Loucy (cell line): ENCODE results near the gene DLL1.

Experiments
- H2AFZ ChIP-seq: fragments of 200-600 bp; sonication (generic); 2 replicates; pipeline ENCODE4 v1.6.0; 2016; ENCODE audit warnings: antibody characterized with exemption, mild to moderate bottlenecking, low read length, moderate library complexity
- H3F3A ChIP-seq: fragments of 200-600 bp; 2 replicates; pipeline ENCODE4 v1.6.0; 2016; ENCODE audit warnings: antibody characterized with exemption, low read depth, mild to moderate bottlenecking
- H3K27me3 ChIP-seq: fragments of 200-600 bp; sonication (generic); 2 replicates; pipeline ENCODE4 v1.6.1; 2014; ENCODE audit warnings: low read length, mild to moderate bottlenecking; ENCODE audit not compliant: insufficient read depth, poor library complexity, severe bottlenecking
- H3K36me3 ChIP-seq: fragments of 200-600 bp; sonication (generic); 2 replicates; pipeline ENCODE4 v1.6.1; 2016; ENCODE audit warnings: low read length; ENCODE audit not compliant: insufficient read depth
- H3K4me1 ChIP-seq: fragments of 200-600 bp; sonication (generic); 2 replicates; pipeline ENCODE4 v1.5.1; 2014; ENCODE audit warnings: low read length, mild to moderate bottlenecking; ENCODE audit not compliant: insufficient read depth, poor library complexity, severe bottlenecking
- H3K4me2 ChIP-seq: fragments of 200-600 bp; sonication (generic); 2 replicates; pipeline ENCODE4 v1.6.0; 2014; ENCODE audit warnings: antibody characterized with exemption, low read length, low read depth, mild to moderate bottlenecking; ENCODE audit not compliant: poor library complexity, severe bottlenecking
- H3K4me3 ChIP-seq: fragments of 200-600 bp; sonication (generic); 2 replicates; pipeline ENCODE4 v1.5.1; 2014; ENCODE audit warnings: low read length, mild to moderate bottlenecking, mixed read lengths; ENCODE audit not compliant: poor library complexity, severe bottlenecking
- H3K79me2 ChIP-seq: fragments of 200-600 bp; sonication (generic); 2 replicates; pipeline ENCODE4 v1.6.1; 2014; ENCODE audit warnings: low read length; ENCODE audit not compliant: insufficient read depth
- H3K9ac ChIP-seq: fragments of 200-600 bp; sonication (generic); 2 replicates; pipeline ENCODE4 v1.6.0; 2014; ENCODE audit warnings: mild to moderate bottlenecking, low read depth, low read length, moderate library complexity; ENCODE audit not compliant: poor library complexity, severe bottlenecking
- H3K9me2 ChIP-seq: fragments of 200-600 bp; sonication (generic); replicated peaks from 2 replicates; pipeline ENCODE4 v1.6.1; 2016; ENCODE audit warnings: low read depth, low read length, mixed read lengths
- H3K9me3 ChIP-seq: fragments of 200-600 bp; sonication (generic); 2 replicates; pipeline ENCODE4 v1.6.1; 2014; ENCODE audit warnings: mild to moderate bottlenecking, antibody characterized with exemption, low read length, low read depth; ENCODE audit not compliant: insufficient read depth
- H4K20me1 ChIP-seq: fragments of 200-600 bp; sonication (generic); 2 replicates; pipeline ENCODE4 v1.6.0; 2014; ENCODE audit warnings: antibody characterized with exemption, low read length, mild to moderate bottlenecking; ENCODE audit not compliant: insufficient read depth, poor library complexity, severe bottlenecking
- EZH2phosphoT487 ChIP-seq: fragments of 200-600 bp; IDR thresholded peaks from 2 replicates; pipeline ENCODE4 v1.6.1; 2018; ENCODE audit warnings: antibody characterized with exemption, mild to moderate bottlenecking, moderate library complexity, borderline replicate concordance
- TF ChIP-seq, protein P1 (sequence below): fragments of 200-600 bp; sonication (generic); conservative IDR thresholded peaks from 2 replicates; pipeline ENCODE4 v1.5.1; 2014; ENCODE audit warnings: mild to moderate bottlenecking, antibody characterized with exemption, low read length

Gene DLL1

DNA sequence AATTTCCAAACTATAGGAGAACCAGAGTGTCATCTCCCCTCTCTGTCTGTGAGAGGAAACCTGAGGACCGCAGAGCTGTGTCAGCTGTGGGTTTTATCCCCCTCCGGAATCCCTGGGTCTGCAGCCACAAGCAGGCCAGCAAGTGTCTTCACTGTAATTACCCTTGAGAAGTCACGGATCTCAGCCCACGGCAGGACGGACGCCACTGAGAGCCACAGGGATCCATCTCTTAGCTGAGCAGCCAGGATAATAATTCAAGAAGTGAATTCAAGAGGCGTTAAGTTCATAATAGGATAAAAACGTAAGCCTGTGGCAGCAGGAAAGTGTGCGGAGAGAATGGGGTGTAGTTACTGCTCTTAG is 37.0 kb downstream of the DLL1 start:
- H3K4me3 ChIP-seq = no peak overlapping the region
- no peaks in the 10 kb centered on the region for H3K4me1 ChIP-seq
- no peaks in the 10 kb centered on the region for H3K27me3 ChIP-seq
- H4K20me1 ChIP-seq = no peaks in the 10 kb centered on the region
- no peaks in the 10 kb centered on the region for H3K79me2 ChIP-seq
- H3K36me3 ChIP-seq = no peaks in the 10 kb centered on the region
- no peak overlapping the region for H3K4me2 ChIP-seq
- H3K9me3 ChIP-seq = no peaks in the 10 kb centered on the region
- TF ChIP-seq, protein P1, sequence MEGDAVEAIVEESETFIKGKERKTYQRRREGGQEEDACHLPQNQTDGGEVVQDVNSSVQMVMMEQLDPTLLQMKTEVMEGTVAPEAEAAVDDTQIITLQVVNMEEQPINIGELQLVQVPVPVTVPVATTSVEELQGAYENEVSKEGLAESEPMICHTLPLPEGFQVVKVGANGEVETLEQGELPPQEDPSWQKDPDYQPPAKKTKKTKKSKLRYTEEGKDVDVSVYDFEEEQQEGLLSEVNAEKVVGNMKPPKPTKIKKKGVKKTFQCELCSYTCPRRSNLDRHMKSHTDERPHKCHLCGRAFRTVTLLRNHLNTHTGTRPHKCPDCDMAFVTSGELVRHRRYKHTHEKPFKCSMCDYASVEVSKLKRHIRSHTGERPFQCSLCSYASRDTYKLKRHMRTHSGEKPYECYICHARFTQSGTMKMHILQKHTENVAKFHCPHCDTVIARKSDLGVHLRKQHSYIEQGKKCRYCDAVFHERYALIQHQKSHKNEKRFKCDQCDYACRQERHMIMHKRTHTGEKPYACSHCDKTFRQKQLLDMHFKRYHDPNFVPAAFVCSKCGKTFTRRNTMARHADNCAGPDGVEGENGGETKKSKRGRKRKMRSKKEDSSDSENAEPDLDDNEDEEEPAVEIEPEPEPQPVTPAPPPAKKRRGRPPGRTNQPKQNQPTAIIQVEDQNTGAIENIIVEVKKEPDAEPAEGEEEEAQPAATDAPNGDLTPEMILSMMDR = no peak
- no peak for TF ChIP-seq EZH2phosphoT487
- no peaks in the 10 kb centered on the region for H3F3A ChIP-seq
- no peak overlapping the region for H3K9ac ChIP-seq
- H2AFZ ChIP-seq = no peak overlapping the region
- no peaks in the 10 kb centered on the region for H3K9me2 ChIP-seq

DNA sequence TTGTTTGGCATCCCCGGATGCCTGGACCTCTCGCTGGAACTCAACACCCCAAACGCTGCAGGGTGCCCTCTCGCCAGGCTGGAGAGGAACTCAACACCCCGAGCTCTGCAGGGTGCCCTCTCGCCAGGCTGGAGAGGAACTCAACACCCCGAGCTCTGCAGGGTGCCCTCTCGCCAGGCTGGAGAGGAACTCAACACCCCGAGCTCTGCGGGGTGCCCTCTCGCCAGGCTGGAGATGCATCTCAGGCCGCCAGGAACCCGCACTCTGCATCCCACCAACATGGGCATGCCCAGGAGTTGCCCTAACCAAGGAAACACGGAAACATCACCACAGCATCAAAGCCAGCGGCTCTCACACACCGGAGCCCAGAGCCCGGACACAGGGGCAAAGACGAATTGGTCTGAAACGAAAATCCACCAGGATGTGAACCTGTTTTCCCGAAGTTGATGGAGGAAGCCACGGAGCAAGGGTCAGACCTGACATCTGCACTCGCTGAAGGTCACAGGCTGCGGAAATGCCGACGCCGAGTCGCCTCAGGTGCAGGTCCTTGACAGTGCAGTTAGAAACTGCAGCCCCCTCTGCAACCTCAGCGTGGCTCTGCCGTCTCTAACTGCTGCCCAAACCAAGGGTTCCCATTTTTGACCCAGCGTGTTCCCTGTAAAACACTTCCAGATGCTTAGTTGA is 37.5 kb downstream of the DLL1 start:
- Histone ChIP-seq H2AFZ (no peak overlapping the region), H3K4me2 (no peak overlapping the region), H3K4me1 (no peaks in the 10 kb centered on the region), H4K20me1 (no peaks in the 10 kb centered on the region), H3K4me3 (no peak overlapping the region), H3K9me3 (no peaks in the 10 kb centered on the region), H3K79me2 (no peaks in the 10 kb centered on the region), H3F3A (no peaks in the 10 kb centered on the region), H3K9me2 (no peaks in the 10 kb centered on the region), H3K9ac (no peak overlapping the region), H3K27me3 (no peaks in the 10 kb centered on the region), H3K36me3 (no peaks in the 10 kb centered on the region)
- TF ChIP-seq, protein P1 = no peak
- no peak for TF ChIP-seq EZH2phosphoT487

DNA sequence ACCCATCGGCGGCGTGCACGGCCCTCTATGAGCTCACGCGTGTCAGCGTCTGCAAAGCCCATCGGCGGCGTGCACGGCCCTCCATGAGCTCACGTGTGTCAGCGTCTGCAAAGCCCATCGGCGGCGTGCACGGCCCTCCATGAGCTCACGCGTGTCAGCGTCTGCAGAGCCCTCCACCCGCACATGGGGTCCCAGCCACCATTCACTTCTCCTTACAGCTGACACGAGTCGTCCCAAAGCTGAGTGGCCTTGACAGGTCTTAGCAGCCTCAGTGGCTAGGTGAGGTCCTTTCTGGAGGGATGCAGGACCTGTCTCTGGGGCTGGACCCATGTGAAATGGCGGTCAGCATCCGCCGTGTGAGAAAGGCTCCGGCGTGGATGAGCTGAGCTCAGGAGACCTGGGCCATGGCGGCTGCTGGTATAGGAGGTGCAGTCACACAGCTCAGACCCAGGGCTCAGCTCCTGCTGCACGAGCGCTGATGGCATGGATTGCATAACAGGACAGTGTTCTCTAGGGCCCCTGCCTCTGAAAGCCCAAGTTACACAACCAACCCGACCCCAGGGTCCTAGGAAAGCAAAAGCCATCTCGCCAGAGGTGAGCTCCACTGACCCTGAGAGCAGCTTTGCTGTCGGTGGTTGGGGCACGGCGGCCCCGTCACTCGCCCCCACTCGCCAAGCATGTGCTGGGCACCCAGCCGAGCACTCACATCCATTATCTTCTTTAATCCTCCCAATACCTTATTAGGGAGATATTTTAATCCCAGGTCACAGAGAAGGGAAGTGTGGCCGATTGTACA is 38.9 kb downstream of the DLL1 start:
- H3K9ac ChIP-seq = no peak overlapping the region

More for the DNA sequence above, 38.9 kb downstream of the DLL1 start:
- H3K4me1 ChIP-seq = no peaks in the 10 kb centered on the region
- no peak overlapping the region for H3K4me2 ChIP-seq
- H3K9me2 ChIP-seq = no peaks in the 10 kb centered on the region
- H3F3A ChIP-seq = no peaks in the 10 kb centered on the region
- no peak overlapping the region for H3K4me3 ChIP-seq
- H4K20me1 ChIP-seq = no peaks in the 10 kb centered on the region
- no peaks in the 10 kb centered on the region for H3K79me2 ChIP-seq
- no peaks in the 10 kb centered on the region for H3K9me3 ChIP-seq
- no peaks in the 10 kb centered on the region for H3K36me3 ChIP-seq
- no peak overlapping the region for H2AFZ ChIP-seq
- no peaks in the 10 kb centered on the region for H3K27me3 ChIP-seq
- TF ChIP-seq, protein P1 = no peak
- no peak for TF ChIP-seq EZH2phosphoT487
